Hematopoietic multipotent progenitor cell treated with erythropoietin and hydrocortisone succinate and interleukin-3 and kit ligand, for 6 days (in vitro differentiated cells): ENCODE data around the gene ACSL1.
"Not testable (repeated sequence)": the region's sequence is repeated elsewhere in the genome, so short reads cannot be mapped to it uniquely, and the experiment has no call there.

Experiments used
- DNase-seq: peaks from one replicate; pipeline ENCODE4 v3.0.0-alpha.2; 2015

Gene ACSL1

GRCh38 chr4:184750926-184751584 lies 74.7 kb downstream of the ACSL1 start:
- no peak for DNase-seq

- peak; percentile 75 for DNase-seq
These were observed 77.5 kb downstream of the ACSL1 start for GRCh38 chr4:184748251-184748652.

GRCh38 chr4:184747034-184747830 lies 78.5 kb downstream of the ACSL1 start:
- peak; percentile 78 for DNase-seq

DNA sequence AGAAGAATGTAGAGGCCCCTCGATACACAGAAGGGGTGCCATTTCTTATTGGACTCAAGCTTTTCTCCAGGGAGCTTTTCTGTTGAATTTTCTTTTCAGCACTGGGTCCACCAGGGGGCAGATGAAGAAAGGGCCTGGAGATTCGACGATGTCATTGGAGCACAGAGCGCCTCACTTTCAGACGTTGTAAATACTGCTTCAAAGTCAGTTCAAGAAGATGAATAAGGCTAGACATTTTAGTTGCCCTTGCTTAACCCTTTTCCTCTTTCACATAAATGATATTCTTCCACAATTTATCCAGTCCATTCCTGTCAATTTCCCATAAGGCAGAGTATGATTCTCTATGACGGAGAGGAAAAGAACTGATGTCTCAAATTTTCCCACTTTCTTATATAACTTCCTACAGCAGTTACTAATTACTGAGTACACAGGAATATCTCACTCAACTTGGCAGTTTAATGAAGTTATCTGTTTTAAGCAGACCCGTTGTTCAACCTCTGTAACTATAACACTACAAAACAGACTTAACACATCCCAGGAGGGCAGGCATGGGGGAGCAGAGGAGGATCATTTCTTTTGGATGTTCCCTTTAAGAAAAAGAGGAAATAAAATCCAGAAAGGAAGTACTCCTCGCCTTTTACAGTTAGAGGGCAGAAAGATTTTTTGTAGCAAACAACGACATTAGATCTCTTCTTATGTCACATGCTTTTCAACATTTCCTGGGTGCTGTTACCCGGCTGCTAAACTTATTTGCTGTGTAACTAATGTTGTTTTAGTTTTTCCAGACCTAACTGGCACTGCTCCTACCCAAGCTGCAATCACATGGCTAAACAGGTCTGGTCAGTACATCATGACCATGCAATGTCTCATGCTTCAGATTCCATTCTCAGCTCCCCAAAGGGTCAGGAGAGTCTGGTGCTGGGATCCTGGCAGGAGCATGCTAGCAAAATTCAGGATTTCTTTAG lies 79.7 kb downstream of the ACSL1 start:
- peak; percentile 96 for DNase-seq

GRCh38 chr4:184744236-184744635 lies 81.5 kb downstream of the ACSL1 start:
- DNase-seq, result no peak

DNA sequence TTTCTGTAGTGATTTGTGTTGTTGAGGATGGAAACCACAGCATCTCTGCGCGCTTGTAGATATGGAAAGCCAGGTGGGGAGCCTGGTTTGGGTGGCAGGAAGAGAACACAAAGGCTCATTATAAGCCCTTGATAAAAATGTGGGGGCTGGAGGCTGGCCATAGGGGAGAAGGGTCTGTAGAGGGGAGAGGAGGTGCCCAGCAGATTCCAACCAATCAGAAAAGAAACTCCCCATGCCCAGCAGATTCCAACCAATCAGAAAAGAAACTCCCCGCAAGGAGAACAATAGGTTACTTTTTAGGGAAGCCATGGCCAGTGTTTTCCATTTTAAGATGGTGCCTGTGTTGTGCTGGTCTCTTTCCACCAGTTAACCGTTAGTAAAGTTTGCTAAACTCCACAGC lies 82.1 kb downstream of the ACSL1 start:
- no peak for DNase-seq

DNA sequence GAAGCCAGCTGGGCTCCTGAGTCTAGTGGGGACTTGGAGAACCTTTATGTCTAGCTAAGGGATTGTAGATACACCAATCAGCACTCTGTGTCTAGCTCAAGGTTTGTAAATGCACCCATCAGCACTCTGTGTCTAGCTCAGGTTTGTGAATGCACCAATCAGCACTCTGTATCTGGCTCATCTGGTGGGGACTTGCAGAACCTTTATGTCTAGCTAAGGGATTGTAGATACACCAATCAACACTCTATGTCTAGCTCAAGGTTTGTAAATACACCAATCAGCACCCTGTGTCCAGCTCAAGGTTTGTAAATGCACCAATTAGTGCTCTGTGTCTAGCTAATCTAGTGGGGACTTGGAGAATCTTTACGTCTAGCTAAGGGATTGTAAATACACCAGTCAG lies 84.1 kb downstream of the ACSL1 start:
- DNase-seq, result not testable (repeated sequence)

- no peak for DNase-seq
These were observed 84.8 kb downstream of the ACSL1 start for GRCh38 chr4:184740980-184741391.

DNA sequence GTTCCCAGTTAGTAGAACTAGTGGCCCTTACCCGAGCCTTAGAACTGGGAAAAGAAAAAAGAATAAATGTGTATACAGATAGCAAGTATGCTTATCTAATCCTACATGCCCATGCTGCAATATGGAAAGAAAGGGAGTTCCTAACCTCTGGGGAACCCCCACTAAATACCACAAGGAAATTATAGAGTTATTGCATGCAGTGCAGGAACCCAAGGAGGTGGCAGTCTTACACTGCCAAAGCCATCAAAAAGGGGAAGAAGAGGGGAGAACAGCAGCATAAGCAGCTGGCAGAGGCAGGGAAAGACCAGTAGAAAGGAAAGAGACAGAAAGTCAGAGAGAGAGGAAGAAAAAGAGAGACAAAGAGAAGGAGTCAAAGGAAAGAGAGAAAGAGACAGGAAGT lies 86.2 kb downstream of the ACSL1 start:
- DNase-seq, result peak; percentile 75

DNA sequence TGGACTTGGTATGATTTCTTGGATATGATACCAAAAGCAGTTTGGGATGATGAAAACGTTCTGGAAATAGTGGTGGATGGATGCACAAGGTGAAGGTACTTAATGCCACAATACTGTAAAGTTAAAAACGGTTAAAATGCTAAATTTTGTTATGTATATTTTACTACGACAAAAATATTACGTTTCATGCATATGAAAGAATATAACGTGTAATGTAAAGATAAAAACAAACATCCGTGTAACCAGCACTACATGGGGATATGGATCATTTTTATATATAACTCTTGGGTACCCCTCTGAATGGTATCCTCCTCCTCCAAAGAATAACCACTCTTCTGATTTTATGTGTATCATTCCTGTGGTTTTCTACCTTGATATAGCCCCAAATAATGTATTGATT lies 91.0 kb downstream of the ACSL1 start:
- DNase-seq, result no peak

DNA sequence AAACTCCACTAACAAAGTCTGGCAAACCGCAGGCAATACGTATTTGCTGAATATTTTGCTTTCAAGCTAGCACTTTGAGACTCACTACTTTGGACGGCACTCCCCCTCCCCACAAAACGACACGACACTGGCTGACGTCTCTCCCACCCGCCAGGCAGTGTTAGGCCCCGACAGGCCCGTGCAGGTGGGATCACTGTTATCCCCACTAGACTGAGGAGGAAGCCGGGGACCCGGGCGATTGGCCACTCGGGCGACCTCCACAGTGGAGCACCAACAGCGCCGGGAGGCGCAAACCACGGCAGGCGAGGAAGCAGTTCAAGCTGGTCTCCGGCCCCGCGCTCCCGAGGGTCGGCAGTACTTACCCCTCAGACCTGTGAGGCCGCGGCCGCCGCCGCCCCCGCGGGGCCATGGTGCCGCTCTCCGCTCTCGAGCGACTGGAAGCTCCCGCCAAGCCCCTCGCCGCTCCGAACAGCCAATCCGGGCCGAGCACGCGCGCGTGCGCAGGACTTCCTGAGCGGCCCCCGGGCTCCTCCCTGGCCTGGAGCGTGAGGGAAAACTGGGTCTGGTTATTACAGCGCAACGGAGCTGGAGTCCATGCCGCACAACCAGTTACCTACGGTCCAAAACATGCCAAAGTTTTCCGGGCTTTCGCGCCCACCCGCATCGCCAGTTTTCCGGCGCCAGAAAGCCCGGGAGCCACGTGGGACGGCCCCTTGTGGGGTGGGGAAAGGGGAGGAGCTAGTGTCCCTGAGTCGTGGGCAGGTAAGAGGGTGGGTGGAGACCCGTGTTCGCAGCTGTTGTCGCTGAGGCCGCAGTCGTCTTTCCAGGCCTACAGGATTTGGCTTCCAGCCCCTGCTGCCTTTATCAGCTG lies 91.9 kb downstream of the ACSL1 start, which contains the start of gene CENPU:
Gene CENPU, minus strand, starts transcription at position 443 of the 871 bp plus-strand sequence. Its CDS starts 34 bp downstream, at position 409.
- peak; percentile 99 for DNase-seq

GRCh38 chr4:184732126-184732525 lies 93.6 kb downstream of the ACSL1 start:
- DNase-seq, result peak; percentile 43

- no peak for DNase-seq
These were observed 94.7 kb downstream of the ACSL1 start for GRCh38 chr4:184731056-184731455.

DNA sequence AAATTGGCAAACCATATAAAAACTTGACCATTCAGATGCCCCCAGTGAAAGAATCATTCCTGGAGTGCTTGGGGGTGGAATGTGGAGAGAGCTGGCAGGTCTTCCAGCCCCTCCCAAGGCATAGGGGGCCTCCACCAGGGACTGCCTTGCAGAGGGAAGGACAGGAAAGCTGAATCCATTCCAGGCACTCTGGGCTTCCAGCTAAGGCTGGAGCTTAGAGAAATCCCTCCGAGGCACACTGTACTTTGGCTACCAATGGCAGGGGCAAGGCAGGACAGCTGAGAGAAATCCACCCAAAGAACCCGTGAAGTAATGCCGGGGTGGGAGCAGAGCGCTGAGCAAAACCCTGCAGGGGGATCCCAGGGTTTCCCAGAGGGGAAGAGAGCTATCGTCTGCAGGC lies 95.8 kb downstream of the ACSL1 start:
- DNase-seq, result no peak

GRCh38 chr4:184728858-184729257 lies 96.9 kb downstream of the ACSL1 start:
- no peak for DNase-seq

- no peak for DNase-seq
These were observed 98.3 kb downstream of the ACSL1 start for GRCh38 chr4:184727430-184727829.

DNA sequence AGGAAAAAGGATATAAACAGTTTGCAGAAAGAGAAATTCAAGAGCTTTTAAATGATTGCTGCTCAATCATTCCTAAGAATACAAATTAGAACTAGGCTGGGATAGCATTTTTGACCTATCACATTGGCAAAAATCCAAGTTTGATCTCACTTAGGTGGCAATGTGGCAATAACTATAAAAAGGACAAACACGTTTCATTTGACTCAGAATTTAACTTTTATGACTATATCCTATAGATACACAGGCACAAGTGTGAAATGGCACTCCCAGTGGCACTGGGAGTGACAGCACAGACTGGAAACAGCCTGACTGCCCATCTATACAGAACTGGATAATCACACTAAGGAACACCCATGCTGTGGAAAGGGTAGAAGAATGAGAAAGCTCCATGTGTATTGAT lies 103.0 kb downstream of the ACSL1 start:
- DNase-seq, result peak; percentile 66

- DNase-seq, result no peak
These were observed 104.5 kb downstream of the ACSL1 start for GRCh38 chr4:184721254-184721653.

DNA sequence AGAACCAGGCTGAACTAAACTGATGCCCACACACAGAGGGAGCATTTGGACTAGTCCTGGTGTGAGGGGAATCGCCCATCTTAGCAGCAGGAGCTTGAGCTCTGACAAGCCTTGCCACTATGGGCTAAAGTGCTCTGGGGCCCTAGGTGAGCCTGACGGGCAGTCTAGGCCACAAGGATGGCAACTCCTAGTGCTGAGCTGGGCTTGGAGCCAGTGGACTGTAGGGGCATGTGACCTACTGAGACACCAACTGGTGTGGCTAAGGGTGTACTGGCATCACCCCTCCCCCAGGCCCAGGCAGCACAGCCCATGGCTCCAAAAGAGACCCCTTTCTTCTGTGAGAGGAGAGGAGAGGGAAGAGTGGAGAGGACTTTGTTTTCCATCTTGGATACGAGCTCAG lies 106.4 kb downstream of the ACSL1 start:
- no peak for DNase-seq

DNA sequence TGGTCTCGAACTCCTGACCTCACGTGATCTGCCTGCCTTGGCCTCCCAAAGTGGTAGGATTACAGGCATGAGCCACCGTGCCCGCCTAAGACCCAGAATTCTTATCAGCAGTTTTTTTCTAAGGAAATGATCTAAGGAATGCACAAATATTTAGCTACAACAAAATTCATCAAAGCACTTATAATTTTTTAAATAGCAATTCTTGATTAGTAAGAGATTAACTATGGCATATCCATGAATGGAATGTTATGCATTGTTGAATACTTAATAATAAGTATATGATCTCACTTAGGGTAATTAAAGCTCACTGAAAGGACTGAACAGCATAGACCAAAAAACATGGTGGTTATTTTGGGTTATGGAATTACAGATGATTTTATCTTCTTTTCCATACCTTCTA lies 110.2 kb downstream of the ACSL1 start:
- no peak for DNase-seq

DNA sequence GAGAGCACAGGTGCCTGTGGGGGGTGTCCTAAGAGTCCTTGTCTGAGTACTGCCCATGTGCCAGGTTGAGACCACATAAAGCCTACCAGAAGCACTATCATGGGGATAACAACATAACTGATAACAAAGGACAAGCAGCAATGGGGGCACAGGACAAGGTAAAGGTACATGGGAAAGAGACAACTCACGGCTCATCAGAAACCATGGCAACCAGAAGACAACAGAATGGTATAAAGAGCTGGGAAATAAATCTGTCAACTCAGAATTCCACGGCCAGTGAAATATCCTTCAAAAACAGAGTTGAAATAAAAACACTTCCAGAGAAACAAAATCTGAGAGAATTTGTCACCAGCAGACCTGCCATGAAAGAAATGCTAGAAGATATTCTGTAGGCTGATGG lies 111.9 kb downstream of the ACSL1 start:
- no peak for DNase-seq

DNA sequence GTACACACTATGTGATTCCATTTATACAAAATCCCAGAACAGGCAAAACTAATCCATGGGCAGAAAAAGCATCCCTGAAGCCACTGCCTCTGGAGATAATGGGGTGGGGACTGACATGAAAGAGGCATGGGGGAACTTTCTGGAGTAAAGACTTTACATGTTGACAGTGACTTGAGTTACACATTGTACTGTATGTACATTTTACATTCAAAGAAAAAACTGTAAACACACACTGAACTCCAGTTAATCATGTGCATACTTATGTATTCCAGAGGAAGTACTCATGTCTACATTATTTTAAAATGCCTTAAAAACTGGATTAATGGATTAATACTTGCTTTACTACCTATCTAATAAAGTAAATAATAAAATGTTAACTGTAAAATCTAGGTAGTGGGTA lies 113.4 kb downstream of the ACSL1 start:
- DNase-seq, result no peak
